Stimulated activated CD8-positive, alpha-beta memory T cell treated with anti-CD3 and anti-CD28 coated beads, Interleukin-12 subunit alpha, Interleukin-12 subunit beta, amount 100 ng/mL, for 4 hours (primary cell): Measurements from ENCODE around the gene SETD5.

ENCODE experiments used
- DNase-seq: peaks from one replicate; pipeline ENCODE4 v3.0.0-alpha.2; 2020; ENCODE audit warnings: low read depth

SETD5 gene

GRCh38 chr3:9408546-9408945, 11.1 kb downstream of the SETD5 start:
- no peak for DNase-seq

GRCh38 chr3:9409981-9410854, 12.8 kb downstream of the SETD5 start:
- no peak for DNase-seq

- DNase-seq: no peak
Measured at GRCh38 chr3:9411302-9411701, 13.9 kb downstream of the SETD5 start.

- no peak for DNase-seq
Measured at GRCh38 chr3:9412293-9412692, 14.9 kb downstream of the SETD5 start.

GRCh38 chr3:9414826-9415225, 17.4 kb downstream of the SETD5 start:
- no peak for DNase-seq

GRCh38 chr3:9415485-9416138, 18.2 kb downstream of the SETD5 start:
- DNase-seq: no peak

- DNase-seq: no peak
Measured at GRCh38 chr3:9416139-9416780, 18.8 kb downstream of the SETD5 start.

- DNase-seq: no peak
Measured at GRCh38 chr3:9420850-9421549, 23.6 kb downstream of the SETD5 start.

GRCh38 chr3:9422712-9423424, 25.5 kb downstream of the SETD5 start:
- no peak for DNase-seq

- DNase-seq: no peak
Measured at GRCh38 chr3:9428411-9428810, 31.0 kb downstream of the SETD5 start.

GRCh38 chr3:9430733-9431132, 33.3 kb downstream of the SETD5 start:
- no peak for DNase-seq

- DNase-seq: no peak
Measured at GRCh38 chr3:9433627-9434521, 36.5 kb downstream of the SETD5 start.

- DNase-seq: no peak
Measured at GRCh38 chr3:9435316-9435715, 37.9 kb downstream of the SETD5 start.

- DNase-seq: no peak
Measured at GRCh38 chr3:9439331-9439730, 41.9 kb downstream of the SETD5 start.

GRCh38 chr3:9441501-9442221, 44.2 kb downstream of the SETD5 start:
- no peak for DNase-seq

- no peak for DNase-seq
Measured at GRCh38 chr3:9448071-9448470, 50.7 kb downstream of the SETD5 start.

GRCh38 chr3:9448643-9449042, 51.2 kb downstream of the SETD5 start:
- no peak for DNase-seq

GRCh38 chr3:9450126-9450525, 52.7 kb downstream of the SETD5 start:
- no peak for DNase-seq

GRCh38 chr3:9450991-9451390, 53.6 kb downstream of the SETD5 start:
- DNase-seq: no peak

- DNase-seq: no peak
Measured at GRCh38 chr3:9452417-9452816, 55.0 kb downstream of the SETD5 start.
